Duodenal mucosa (tissue), 2 donors: ENCODE results near the gene SLC16A8.
"Not testable (repeated sequence)": the region's sequence is repeated elsewhere in the genome, so short reads cannot be mapped to it uniquely, and the experiment has no call there.

ENCODE experiments used
- H3K27ac ChIP-seq: one replicate; pipeline ENCODE4 v1.7.0; 2013; ENCODE audit warnings: low read depth, low read length
- H3K27me3 ChIP-seq, 2 donors: one replicate each; pipeline ENCODE4 v1.7.0; 2013; ENCODE audit warnings: low read length in 2 of 2, control low read depth in 1 of 2; ENCODE audit not compliant: insufficient read depth in 2 of 2, control insufficient read depth in 1 of 2
- H3K36me3 ChIP-seq, 2 donors: one replicate each; pipeline ENCODE4 v1.7.0; 2013; ENCODE audit warnings: low read length in 2 of 2, control low read depth in 1 of 2; ENCODE audit not compliant: insufficient read depth in 2 of 2, control insufficient read depth in 1 of 2
- H3K4me1 ChIP-seq, 2 donors: one replicate each; pipeline ENCODE4 v1.7.0; 2013; ENCODE audit warnings: low read length in 2 of 2, control low read depth in 1 of 2; ENCODE audit not compliant: insufficient read depth in 2 of 2, control insufficient read depth in 1 of 2
- H3K4me3 ChIP-seq, 2 donors: one replicate each; pipeline ENCODE4 v1.7.0; 2013; ENCODE audit warnings: low read length in 2 of 2, low read depth in 1 of 2
- H3K9ac ChIP-seq, 2 donors: one replicate each; pipeline ENCODE4 v1.7.0; 2013; ENCODE audit warnings: low read length in 2 of 2, low read depth in 1 of 2
- H3K9me3 ChIP-seq, 2 donors: one replicate each; pipeline ENCODE4 v1.7.0; 2013; ENCODE audit warnings: low read length in 2 of 2, control low read depth in 1 of 2; ENCODE audit not compliant: control insufficient read depth in 1 of 2

Gene SLC16A8

DNA sequence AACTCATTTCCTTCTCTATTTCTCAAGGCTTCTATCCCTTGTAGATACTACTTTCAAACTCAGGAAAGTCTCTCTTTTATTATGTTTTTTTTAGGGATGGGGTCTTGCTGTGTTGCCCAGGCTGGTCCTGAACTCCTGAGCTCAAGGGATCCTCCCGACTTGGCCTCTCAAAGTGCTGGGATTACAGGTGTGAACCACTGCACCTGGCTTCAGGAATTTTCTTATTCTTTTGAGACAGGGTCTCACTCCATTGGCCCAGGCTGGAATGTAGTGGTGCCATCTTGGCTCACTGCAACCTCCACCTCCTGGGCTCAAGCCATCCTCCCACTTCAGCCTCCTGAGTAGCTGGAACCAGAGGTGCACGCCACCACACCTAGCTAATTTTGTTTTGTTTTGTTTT, 4.8 kb downstream of the SLC16A8 start:
- H3K36me3 ChIP-seq, H3K9ac ChIP-seq, H3K9me3 ChIP-seq, H3K27ac ChIP-seq, H3K4me3 ChIP-seq: not testable (repeated sequence)
- peaks cover 16 to 22% of the 10 kb centered on the region in 2 donors for H3K27me3 ChIP-seq
- peaks cover 8 to 15% of the 10 kb centered on the region in 2 donors for H3K4me1 ChIP-seq

DNA sequence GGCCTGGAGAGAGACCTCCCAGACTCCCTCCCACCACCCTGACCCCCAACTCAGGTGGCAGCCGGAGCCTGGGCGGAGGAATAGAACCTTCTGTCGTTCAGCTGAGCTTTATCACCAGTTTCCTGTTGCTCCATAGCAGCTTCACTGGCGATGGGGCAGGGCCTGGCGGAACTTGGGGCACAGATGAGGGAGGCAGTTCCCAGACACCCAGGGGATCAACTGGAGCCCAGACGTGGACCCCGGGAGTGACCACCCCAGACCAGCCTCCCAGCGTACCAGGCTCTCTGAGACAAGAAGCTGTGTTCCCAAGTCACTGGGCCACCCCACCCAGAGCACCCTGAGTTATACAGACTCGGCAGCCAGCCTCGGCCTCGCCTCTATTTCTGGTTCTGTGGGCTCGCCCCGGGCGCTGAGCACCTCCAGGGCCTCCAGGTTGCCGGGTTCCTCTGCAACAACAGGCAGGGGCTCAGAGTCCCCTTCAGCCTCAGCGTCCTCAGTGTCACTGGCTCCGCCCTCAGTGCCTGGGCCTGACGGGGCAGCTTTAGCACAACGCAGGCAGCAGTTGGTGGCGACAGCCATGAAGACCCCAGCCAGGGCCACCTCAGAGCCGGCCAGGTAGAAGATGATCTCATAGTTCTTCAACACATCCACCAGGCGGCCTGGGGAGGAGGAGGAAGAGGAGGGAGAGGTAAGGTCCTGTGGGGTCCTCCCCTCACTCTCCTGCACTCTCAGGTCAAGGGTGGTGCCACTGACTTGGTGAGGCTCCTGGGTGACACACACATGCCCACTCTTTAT, 5.7 kb downstream of the SLC16A8 start:
- Histone ChIP-seq H3K9me3 (no peaks in the 10 kb centered on the region), H3K9ac (no peak overlapping the region), H3K4me1 (peaks cover 8 to 15% of the 10 kb centered on the region in 2 donors), H3K36me3 (peaks cover 7 to 16% of the 10 kb centered on the region in 2 donors), H3K27ac (no peak overlapping the region), H3K27me3 (peaks cover 16% of the 10 kb centered on the region in 2 donors), H3K4me3 (no peak overlapping the region)

DNA sequence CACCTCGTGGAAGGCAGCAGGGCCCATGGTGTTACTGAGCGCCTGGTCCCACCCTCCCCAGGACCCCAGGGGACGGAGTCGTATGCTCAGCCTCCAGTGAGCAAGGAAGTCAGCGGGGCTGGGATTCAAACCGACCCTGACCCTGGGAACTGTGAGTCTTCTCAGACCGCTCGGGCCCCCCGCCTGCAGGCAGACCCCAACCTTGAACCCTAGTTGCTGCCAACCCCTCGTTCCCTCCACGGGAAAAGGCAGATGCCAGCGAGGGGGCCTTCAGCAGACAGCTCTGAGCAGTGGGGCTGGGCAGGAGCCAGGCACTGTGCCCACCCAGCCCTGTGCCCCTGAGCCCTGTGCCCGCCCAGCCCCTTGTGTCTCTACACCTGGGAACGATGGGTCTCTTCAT, 6.4 kb downstream of the SLC16A8 start:
- H3K9me3 ChIP-seq: no peaks in the 10 kb centered on the region
- H3K9ac ChIP-seq: no peak overlapping the region
- peaks cover 10 to 16% of the 10 kb centered on the region in 2 donors for H3K27me3 ChIP-seq
- H3K4me1 ChIP-seq: peaks cover 8 to 15% of the 10 kb centered on the region in 2 donors
- peaks cover 14 to 23% of the 10 kb centered on the region in 2 donors for H3K36me3 ChIP-seq
- no peak overlapping the region for H3K27ac ChIP-seq
- H3K4me3 ChIP-seq: no peak overlapping the region

DNA sequence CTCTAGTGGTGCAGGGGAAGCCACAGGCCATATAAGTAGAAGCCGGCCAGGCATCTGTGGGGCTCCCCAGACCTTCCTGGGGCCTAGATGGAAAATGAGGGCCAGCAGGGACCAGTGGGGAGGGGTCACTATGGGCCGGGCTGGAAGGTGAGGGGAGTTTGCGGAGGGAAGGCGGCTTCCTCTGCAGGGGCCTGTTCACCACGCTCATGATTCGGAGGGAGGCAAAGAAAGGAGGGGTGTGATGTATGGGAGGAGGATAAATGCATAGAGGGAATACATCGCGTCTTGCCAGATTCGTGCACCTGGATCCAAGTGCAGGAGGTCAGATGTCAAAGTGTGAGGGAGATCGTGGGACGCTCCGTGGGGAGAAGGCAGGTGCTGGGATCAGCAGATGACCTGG, 6.9 kb downstream of the SLC16A8 start:
- Histone ChIP-seq H3K9me3 (no peaks in the 10 kb centered on the region), H3K27me3 (peaks cover 5 to 13% of the 10 kb centered on the region in 2 donors), H3K36me3 (peaks cover 16 to 27% of the 10 kb centered on the region in 2 donors), H3K9ac (no peak overlapping the region), H3K27ac (no peak overlapping the region), H3K4me3 (no peak overlapping the region), H3K4me1 (peaks cover 7 to 13% of the 10 kb centered on the region in 2 donors)

DNA sequence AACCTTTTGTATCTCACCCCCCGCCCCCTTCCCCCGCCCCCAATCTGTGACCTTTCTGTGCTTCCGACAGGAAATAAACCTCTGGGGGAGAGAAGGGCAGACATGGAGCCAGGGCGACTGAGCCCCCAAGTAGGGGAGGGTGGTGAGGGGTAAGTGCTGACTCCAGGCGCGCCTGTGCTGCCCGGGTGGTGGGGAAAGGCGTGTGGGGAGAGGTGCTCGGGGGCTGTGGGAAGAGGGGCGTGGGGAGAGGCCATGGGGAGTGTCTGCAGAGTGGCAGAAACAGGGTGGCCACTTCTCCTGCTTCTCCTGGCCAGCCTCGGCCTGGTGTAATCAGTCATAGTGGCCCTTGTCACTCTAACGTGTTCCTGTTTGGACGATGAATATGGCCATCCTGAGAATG, 8.0 kb downstream of the SLC16A8 start:
- peaks cover 0 to 8% of the 10 kb centered on the region in 2 donors for H3K27me3 ChIP-seq
- H3K9me3 ChIP-seq: no peaks in the 10 kb centered on the region
- H3K4me1 ChIP-seq: peaks cover 0 to 4% of the 10 kb centered on the region in 2 donors
- no peak overlapping the region for H3K9ac ChIP-seq
- peaks cover 20 to 35% of the 10 kb centered on the region in 2 donors for H3K36me3 ChIP-seq
- no peak overlapping the region for H3K27ac ChIP-seq
- no peak overlapping the region for H3K4me3 ChIP-seq

DNA sequence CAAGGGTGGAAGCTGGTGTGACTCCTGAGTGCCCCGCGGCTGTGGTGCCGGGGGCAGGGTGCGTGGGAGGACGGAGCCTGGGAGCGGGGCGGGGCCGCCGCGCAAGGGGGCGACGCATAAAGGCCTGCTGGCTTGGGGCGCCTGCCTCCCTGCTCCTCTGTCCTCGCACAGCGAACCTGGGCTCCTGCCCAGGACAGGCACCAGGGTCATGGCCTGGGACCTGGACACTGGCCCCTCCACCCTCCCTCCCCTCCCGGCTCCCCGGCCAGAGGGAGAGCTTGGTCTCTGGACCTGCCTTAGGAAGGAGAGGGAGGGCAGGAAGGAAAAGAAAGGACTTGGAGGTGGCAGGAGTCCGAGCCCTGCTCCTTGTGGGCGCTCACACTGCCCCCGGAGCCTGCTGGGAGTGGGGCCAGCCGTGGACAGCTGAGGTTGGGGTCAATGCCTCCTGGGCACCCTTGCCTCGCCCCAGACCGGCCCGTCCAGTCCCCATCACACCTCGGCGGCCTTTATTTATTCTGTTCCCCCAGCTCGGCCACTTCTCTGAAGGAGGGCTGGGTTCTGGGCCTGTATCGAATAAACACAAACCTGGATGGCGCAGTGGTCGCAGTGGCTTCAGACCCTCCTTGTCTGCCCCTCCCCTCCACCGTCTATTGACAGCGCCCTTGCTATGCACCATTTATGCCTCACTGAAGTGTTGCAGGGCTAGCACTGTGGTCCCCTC, 8.7 kb downstream of the SLC16A8 start:
- H3K36me3 ChIP-seq: peaks cover 24 to 42% of the 10 kb centered on the region in 2 donors
- H3K27me3 ChIP-seq: peaks cover 0 to under 1% of the 10 kb centered on the region in 2 donors
- H3K9ac ChIP-seq: no peak overlapping the region
- no peak overlapping the region for H3K4me3 ChIP-seq
- H3K9me3 ChIP-seq: no peaks in the 10 kb centered on the region
- no peak overlapping the region for H3K27ac ChIP-seq
- no peaks in the 10 kb centered on the region for H3K4me1 ChIP-seq

DNA sequence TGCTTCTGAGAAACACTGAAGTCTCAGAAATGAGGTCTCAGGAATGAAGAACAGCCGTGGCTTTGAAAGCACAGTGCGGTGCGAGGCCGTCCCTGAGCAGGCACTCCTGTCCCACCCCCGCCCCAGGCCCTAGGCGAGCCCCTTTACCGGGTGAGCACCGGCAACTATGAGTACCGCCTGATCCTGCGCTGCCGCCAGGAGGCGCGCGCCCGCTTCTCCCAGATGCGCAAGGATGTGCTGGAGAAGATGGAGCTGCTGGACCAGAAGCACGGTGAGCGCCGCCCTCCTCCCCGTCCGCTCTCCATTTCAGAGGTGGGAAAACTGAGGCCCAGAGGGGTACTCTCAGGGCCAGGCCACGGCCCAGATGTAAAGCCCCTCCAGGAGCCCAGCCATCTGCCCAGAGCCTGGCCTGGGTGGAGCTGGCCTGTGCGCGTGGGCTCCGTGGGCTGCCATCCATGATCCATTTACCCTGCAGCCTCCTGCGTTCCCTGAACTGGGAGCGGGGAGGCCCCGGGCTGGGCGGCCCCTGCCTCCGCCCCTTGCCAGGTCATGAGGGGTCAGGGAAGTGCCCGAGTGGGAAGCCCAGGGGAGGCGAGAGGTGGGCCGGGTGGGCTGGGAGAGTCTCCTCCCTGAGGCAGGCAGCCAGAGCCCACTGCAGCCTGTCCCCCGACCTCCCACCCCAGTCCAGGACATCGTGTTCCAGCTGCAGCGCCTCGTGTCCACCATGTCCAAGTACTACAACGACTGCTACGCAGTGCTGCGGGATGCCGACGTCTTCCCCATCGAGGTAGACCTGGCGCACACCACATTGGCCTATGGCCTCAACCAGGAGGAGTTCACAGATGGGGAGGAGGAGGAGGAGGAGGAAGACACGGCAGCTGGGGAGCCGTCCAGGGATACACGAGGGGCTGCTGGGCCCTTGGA, 9.5 kb downstream of the SLC16A8 start:
- H3K9me3 ChIP-seq: no peaks in the 10 kb centered on the region
- H3K27ac ChIP-seq: no peak overlapping the region
- no peaks in the 10 kb centered on the region for H3K27me3 ChIP-seq
- peaks cover 30 to 50% of the 10 kb centered on the region in 2 donors for H3K36me3 ChIP-seq
- no peaks in the 10 kb centered on the region for H3K4me1 ChIP-seq
- H3K9ac ChIP-seq: no peak overlapping the region
- no peak overlapping the region for H3K4me3 ChIP-seq

DNA sequence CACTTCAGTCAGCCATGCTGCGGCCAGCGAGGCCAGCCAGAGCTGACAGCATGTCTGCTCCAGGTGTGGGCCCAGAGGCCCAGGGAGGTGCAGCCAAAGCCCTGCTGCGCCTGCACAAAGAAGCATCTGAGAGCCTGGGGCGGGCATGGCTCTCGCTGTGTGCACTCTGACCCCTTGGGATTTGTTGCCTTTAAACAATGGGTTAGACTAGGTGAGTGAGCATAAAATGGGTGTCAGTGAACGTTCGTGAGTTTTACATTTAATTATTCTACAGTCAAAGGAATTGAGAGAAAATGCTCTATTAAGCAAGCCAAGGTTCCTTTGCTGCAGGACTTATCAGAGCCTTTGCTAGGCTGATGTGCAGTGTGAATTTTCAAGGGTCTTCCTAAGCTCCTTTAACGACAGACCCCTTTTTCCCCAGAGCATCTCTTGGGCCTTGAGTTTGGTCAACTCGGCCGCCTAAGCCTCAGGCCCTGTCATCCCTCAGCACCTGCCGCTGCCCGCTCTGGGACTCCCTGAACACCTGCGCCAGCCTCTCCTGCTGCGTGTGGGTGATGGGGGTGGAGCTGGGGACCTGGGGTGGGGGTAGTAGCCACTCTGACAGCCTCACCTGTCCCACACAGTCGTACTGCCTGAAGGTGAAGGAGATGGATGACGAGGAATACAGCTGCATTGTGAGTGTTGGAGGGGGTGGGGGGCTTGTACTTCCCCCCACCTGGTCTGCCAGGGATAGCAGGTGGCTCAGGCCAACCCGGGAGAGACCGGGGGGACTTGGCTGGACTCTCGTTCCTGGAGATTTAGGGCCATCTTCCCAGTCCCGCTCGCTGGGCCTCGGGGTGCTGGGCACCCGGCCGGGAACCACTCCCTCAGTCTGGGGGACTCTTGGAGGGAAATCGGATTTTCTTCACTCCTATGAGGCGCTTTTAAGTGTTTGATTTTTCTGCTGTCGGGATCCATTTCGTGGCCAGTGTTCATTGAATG, 10.5 kb downstream of the SLC16A8 start:
- Histone ChIP-seq H3K9ac (no peak overlapping the region), H3K4me3 (no peak overlapping the region), H3K27ac (no peak overlapping the region), H3K36me3 (peaks cover 34 to 60% of the 10 kb centered on the region in 2 donors), H3K4me1 (no peaks in the 10 kb centered on the region), H3K9me3 (no peaks in the 10 kb centered on the region), H3K27me3 (no peaks in the 10 kb centered on the region)
